WTC11 (cell line): ENCODE measurements around the gene NMRAL1. TPM values are rescaled to one million over a fixed set of nuclear protein-coding genes. Genes with fewer than 3 reads are reported as not detected.
A peak's percentile ranks its signal among the peaks of the same experiment; 100 is the strongest.

Source experiments
- ATAC-seq: fragments of 200-7000 bp; cut with Tn5 transposase; 2 replicates; pipeline ENCODE4 v1.10.0; 2021; ENCODE audit warnings: mild to moderate bottlenecking, moderate library complexity
- CTCF ChIA-PET: fragments of 300-600 bp; sonication (Branson Sonifier 250); formaldehyde crosslinking; loops from one replicate; lab custom pipeline; 2021; ENCODE audit warnings: antibody characterized with exemption; lab: Charles Lee
- POLR2A ChIA-PET: fragments of 350-600 bp; sonication (Branson Sonifier 250); formaldehyde crosslinking; loops from one replicate; lab custom pipeline; 2021; ENCODE audit warnings: antibody characterized with exemption; lab: Charles Lee
- DNase-seq: peaks from one replicate; pipeline ENCODE4 v3.0.0; 2021; ENCODE audit warnings: low spot score
- H3K27ac Mint-ChIP-seq: 2 replicates; pipeline ENCODE4 v1.8.0; 2021; ENCODE audit warnings: mixed read lengths
- H3K27me3 Mint-ChIP-seq: 2 replicates; pipeline ENCODE4 v1.8.0; 2021; ENCODE audit warnings: low read depth, mild to moderate bottlenecking, moderate library complexity, mixed read lengths
- H3K36me3 Mint-ChIP-seq: 2 replicates; pipeline ENCODE4 v1.8.0; 2021; ENCODE audit warnings: mixed read lengths
- H3K4me1 Mint-ChIP-seq: 2 replicates; pipeline ENCODE4 v1.8.0; 2022; ENCODE audit warnings: mixed read lengths
- H3K4me3 Mint-ChIP-seq: 2 replicates; pipeline ENCODE4 v1.8.0; 2021; ENCODE audit warnings: mild to moderate bottlenecking, moderate library complexity, mixed read lengths
- H3K9me3 Mint-ChIP-seq: 2 replicates; pipeline ENCODE4 v1.8.0; 2021; ENCODE audit warnings: mixed read lengths
- ATF2 ChIP-seq: sonication (generic); formaldehyde crosslinking; IDR thresholded peaks from 2 replicates; pipeline ENCODE4 v1.8.1; 2022; ENCODE audit warnings: low read depth, missing genetic modification reagents, borderline replicate concordance
- E2F1 ChIP-seq: sonication (generic); formaldehyde crosslinking; IDR thresholded peaks from 2 replicates; pipeline ENCODE4 v1.8.0; 2022; ENCODE audit warnings: mild to moderate bottlenecking, missing genetic modification reagents
- FOXP1 ChIP-seq: sonication (generic); formaldehyde crosslinking; IDR thresholded peaks from 2 replicates; pipeline ENCODE4 v1.8.0; 2022; ENCODE audit warnings: missing genetic modification reagents, mild to moderate bottlenecking, moderate library complexity, borderline replicate concordance
- JAZF1 ChIP-seq: fragments of 250-450 bp; sonication (Bioruptor Pico); IDR thresholded peaks from 2 replicates; pipeline ENCODE4 v1.9.0; 2021; ENCODE audit warnings: moderate library complexity, mild to moderate bottlenecking, inconsistent platforms
- MYBL2 ChIP-seq: sonication (generic); formaldehyde crosslinking; IDR thresholded peaks from 2 replicates; pipeline ENCODE4 v1.8.1; 2023; ENCODE audit warnings: mild to moderate bottlenecking, moderate library complexity, missing genetic modification reagents
- PREB ChIP-seq: sonication (generic); formaldehyde crosslinking; IDR thresholded peaks from 2 replicates; pipeline ENCODE4 v1.8.1; 2022; ENCODE audit warnings: mild to moderate bottlenecking, missing genetic modification reagents, moderate library complexity, borderline replicate concordance
- STAT6 ChIP-seq: sonication (generic); formaldehyde crosslinking; conservative IDR thresholded peaks from 2 replicates; pipeline ENCODE4 v1.8.1; 2023; ENCODE audit warnings: mild to moderate bottlenecking, low read depth, missing genetic modification reagents, moderate library complexity
- USF1 ChIP-seq: sonication (generic); formaldehyde crosslinking; IDR thresholded peaks from 2 replicates; pipeline ENCODE4 v1.8.0; 2022; ENCODE audit warnings: mild to moderate bottlenecking, missing genetic modification reagents
- ZNF121 ChIP-seq: sonication (generic); formaldehyde crosslinking; IDR thresholded peaks from 2 replicates; pipeline ENCODE4 v1.8.0; 2023; ENCODE audit warnings: missing genetic modification reagents
- ZNF138 ChIP-seq: sonication (generic); formaldehyde crosslinking; conservative IDR thresholded peaks from 2 replicates; pipeline ENCODE4 v1.8.1; 2022; ENCODE audit warnings: mild to moderate bottlenecking, moderate library complexity, missing genetic modification reagents
- ZNF219 ChIP-seq: sonication (generic); formaldehyde crosslinking; IDR thresholded peaks from 2 replicates; pipeline ENCODE4 v1.8.0; 2023; ENCODE audit warnings: missing genetic modification reagents, mild to moderate bottlenecking, borderline replicate concordance
- ZNF263 ChIP-seq: sonication (generic); formaldehyde crosslinking; IDR thresholded peaks from 2 replicates; pipeline ENCODE4 v1.8.1; 2022; ENCODE audit warnings: low read depth, mild to moderate bottlenecking, moderate library complexity, missing genetic modification reagents
- ZNF317 ChIP-seq: sonication (generic); formaldehyde crosslinking; IDR thresholded peaks from 2 replicates; pipeline ENCODE4 v1.8.1; 2023; ENCODE audit warnings: low read depth, mild to moderate bottlenecking, moderate library complexity, missing genetic modification reagents, borderline replicate concordance
- ZNF416 ChIP-seq: fragments of 250-450 bp; sonication (Bioruptor Pico); IDR thresholded peaks from 2 replicates; pipeline ENCODE4 v1.9.0; 2021; ENCODE audit warnings: mild to moderate bottlenecking, inconsistent platforms
- ZNF671 ChIP-seq: fragments of 250-450 bp; sonication (Bioruptor Pico); IDR thresholded peaks from 2 replicates; pipeline ENCODE4 v1.8.0; 2021; ENCODE audit warnings: mild to moderate bottlenecking
- total RNA-seq: library from RNA; stranded (reverse); gene quantifications from 3 replicates; pipeline ENCODE4 v1.2.3, GENCODE V29; 2021

The NMRAL1 gene
- total RNA-seq, 1 experiment from 2014 or later: 68.1 TPM

GRCh38 chr16:4522051-4522581 is 47.7 kb upstream of the NMRAL1 start (continued):
- TF ChIP-seq PREB (CRISPR knock-in tag): no peak
- no peak for TF ChIP-seq JAZF1 (CRISPR knock-in tag)
- TF ChIP-seq ZNF416 (CRISPR knock-in tag): no peak
- no peak for TF ChIP-seq ZNF263
- TF ChIP-seq E2F1: no peak

- POLR2A ChIA-PET: no interaction called here
These were observed 46.5 kb upstream of the NMRAL1 start for GRCh38 chr16:4520913-4521312.

More at GRCh38 chr16:4520913-4521312, 46.5 kb upstream of the NMRAL1 start:
- Mint-ChIP-seq H3K36me3 (no peaks in the 10 kb centered on the region), H3K9me3 (no peaks in the 10 kb centered on the region), H3K27ac (peak overlapping the region; percentile 83), H3K27me3 (no peaks in the 10 kb centered on the region)
- no peak for TF ChIP-seq ZNF219 (CRISPR knock-in tag)
- no peak for TF ChIP-seq MYBL2 (CRISPR knock-in tag)
- TF ChIP-seq STAT6 (CRISPR knock-in tag): no peak
- no peak for TF ChIP-seq ZNF671 (CRISPR knock-in tag)
- no peak for TF ChIP-seq ZNF138
- no peak for TF ChIP-seq ZNF263
- TF ChIP-seq ATF2 (CRISPR knock-in tag): no peak
- TF ChIP-seq ZNF121: no peak
- no peak for TF ChIP-seq FOXP1 (CRISPR knock-in tag)
- no peak for TF ChIP-seq USF1 (CRISPR knock-in tag)
- TF ChIP-seq ZNF317 (CRISPR knock-in tag): no peak
- TF ChIP-seq ZNF416 (CRISPR knock-in tag): no peak
- TF ChIP-seq E2F1: no peak
- TF ChIP-seq, all 79 proteins: peak for 0
- no peak for DNase-seq
- CTCF ChIA-PET: interaction anchor here (1.1 to 2.3 kb wide), 5 partner anchors 18 to 103 kb away, joined by 3 to 10 read pairs (median 6); partner anchors contain the start of genes CDIP1 and MGRN1
- Mint-ChIP-seq H3K4me3 (no peak overlapping the region), H3K4me1 (peaks cover 52% of the 10 kb centered on the region)
- no peak for ATAC-seq
